Stimulated activated CD8-positive, alpha-beta memory T cell treated with anti-CD3 and anti-CD28 coated beads, Interleukin-4, amount 100 ng/mL, for 1 hour (primary cell): ENCODE data around the gene NACC2.
A peak's percentile ranks its signal among the peaks of the same experiment; 100 is the strongest.
"Not testable (repeated sequence)": the region's sequence is repeated elsewhere in the genome, so short reads cannot be mapped to it uniquely, and the experiment has no call there.

Source experiments
- DNase-seq, 2 donors: peaks; one replicate each; pipeline ENCODE4 v3.0.0-alpha.2; 2020; ENCODE audit warnings: low read depth in 2 of 2, low spot score in 1 of 2

NACC2 gene

GRCh38 chr9:135982499-135983207, 112.4 kb downstream of the NACC2 start:
- no peak for DNase-seq

GRCh38 chr9:135980926-135981630, 114.0 kb downstream of the NACC2 start:
- no peak for DNase-seq

GRCh38 chr9:135979547-135980166, 115.4 kb downstream of the NACC2 start:
- no peak for DNase-seq

GRCh38 chr9:135978642-135979546, 116.2 kb downstream of the NACC2 start:
- DNase-seq = peak in 1 of 2 donors; percentile 25

- no peak for DNase-seq
Measured at GRCh38 chr9:135976944-135977343, 118.1 kb downstream of the NACC2 start.

GRCh38 chr9:135976531-135976930, 118.6 kb downstream of the NACC2 start:
- no peak for DNase-seq

GRCh38 chr9:135975834-135976233, 119.3 kb downstream of the NACC2 start:
- no peak for DNase-seq

- no peak for DNase-seq
Measured at GRCh38 chr9:135974220-135974573, 120.9 kb downstream of the NACC2 start.

GRCh38 chr9:135973277-135974219, 121.5 kb downstream of the NACC2 start:
- no peak for DNase-seq

- no peak for DNase-seq
Measured at GRCh38 chr9:135971892-135972291, 123.2 kb downstream of the NACC2 start.

GRCh38 chr9:135971111-135971766, 123.8 kb downstream of the NACC2 start:
- DNase-seq = no peak

- DNase-seq = no peak
Measured at GRCh38 chr9:135970128-135970815, 124.8 kb downstream of the NACC2 start.

GRCh38 chr9:135969064-135969683, 125.9 kb downstream of the NACC2 start:
- no peak for DNase-seq

- no peak for DNase-seq
Measured at GRCh38 chr9:135968601-135969000, 126.5 kb downstream of the NACC2 start.

GRCh38 chr9:135968083-135968476, 127.0 kb downstream of the NACC2 start:
- no peak for DNase-seq

- not testable (repeated sequence) for DNase-seq
Measured at GRCh38 chr9:135966916-135967260, 128.2 kb downstream of the NACC2 start.

- no peak for DNase-seq
Measured at GRCh38 chr9:135965124-135965756, 129.8 kb downstream of the NACC2 start.

- DNase-seq = no peak
Measured at GRCh38 chr9:135963938-135964337, 131.2 kb downstream of the NACC2 start.
